SK-N-SH treated with all-trans-retinoic acid at 6 μM for 48 hours (cell line): Measurements from ENCODE around the gene CLTC.

Experiments used
- ATAC-seq: fragments of 200-7000 bp; cut with Tn5 transposase; 3 replicates; pipeline ENCODE4 v1.9.1; 2020; ENCODE audit warnings: mild to moderate bottlenecking, moderate library complexity
- BACH2 ChIP-seq: fragments of 250-450 bp; sonication (Bioruptor Pico); IDR thresholded peaks from 2 replicates; pipeline ENCODE4 v1.9.0; 2021; ENCODE audit warnings: mild to moderate bottlenecking, borderline replicate concordance
- CSDC2 ChIP-seq: fragments of 250-450 bp; sonication (Bioruptor Pico); IDR thresholded peaks from 2 replicates; pipeline ENCODE4 v1.5.0; 2020; ENCODE audit warnings: mild to moderate bottlenecking, moderate library complexity
- CSRNP3 ChIP-seq: fragments of 250-450 bp; sonication (Bioruptor Pico); IDR thresholded peaks from 2 replicates; pipeline ENCODE4 v1.5.1; 2021; ENCODE audit warnings: mild to moderate bottlenecking, moderate library complexity
- ESRRG ChIP-seq: fragments of 250-450 bp; sonication (Bioruptor Pico); IDR thresholded peaks from 2 replicates; pipeline ENCODE4 v1.6.1; 2021; ENCODE audit warnings: mild to moderate bottlenecking
- GLIS3 ChIP-seq: fragments of 250-450 bp; sonication (Bioruptor Pico); IDR thresholded peaks from 2 replicates; pipeline ENCODE4 v1.5.0; 2020; ENCODE audit warnings: mild to moderate bottlenecking, moderate library complexity
- ISL1 ChIP-seq: fragments of 250-450 bp; sonication (Bioruptor Pico); IDR thresholded peaks from 2 replicates; pipeline ENCODE4 v2.1.2; 2022; ENCODE audit warnings: mild to moderate bottlenecking, moderate library complexity
- OSR1 ChIP-seq: fragments of 250-450 bp; sonication (Bioruptor Pico); IDR thresholded peaks from 2 replicates; pipeline ENCODE4 v1.8.0; 2022; ENCODE audit warnings: moderate library complexity, mild to moderate bottlenecking, inconsistent platforms
- PATZ1 ChIP-seq: fragments of 250-450 bp; sonication (Bioruptor Pico); IDR thresholded peaks from 2 replicates; pipeline ENCODE4 v1.8.0; 2020; ENCODE audit warnings: mild to moderate bottlenecking, moderate library complexity, borderline replicate concordance
- POU6F1 ChIP-seq: fragments of 250-450 bp; sonication (Bioruptor Pico); IDR thresholded peaks from 2 replicates; pipeline ENCODE4 v1.8.0; 2021; ENCODE audit warnings: low read depth, mild to moderate bottlenecking, moderate library complexity, borderline replicate concordance
- PPARA ChIP-seq: fragments of 250-450 bp; sonication (Bioruptor Pico); IDR thresholded peaks from 2 replicates; pipeline ENCODE4 v1.5.0; 2020; ENCODE audit warnings: mild to moderate bottlenecking, borderline replicate concordance
- SNAI2 ChIP-seq: fragments of 250-450 bp; sonication (Bioruptor Pico); IDR thresholded peaks from 2 replicates; pipeline ENCODE4 v1.5.0; 2020; ENCODE audit warnings: mild to moderate bottlenecking, moderate library complexity
- TCF4 ChIP-seq: fragments of 250-450 bp; sonication (Bioruptor Pico); IDR thresholded peaks from 2 replicates; pipeline ENCODE4 v1.8.0; 2021; ENCODE audit warnings: mild to moderate bottlenecking, moderate library complexity, borderline replicate concordance
- TOX ChIP-seq: fragments of 250-450 bp; sonication (Bioruptor Pico); IDR thresholded peaks from 2 replicates; pipeline ENCODE4 v1.8.0; 2021; ENCODE audit warnings: mild to moderate bottlenecking, moderate library complexity, borderline replicate concordance
- TSHZ2 ChIP-seq: fragments of 250-450 bp; sonication (Bioruptor Pico); IDR thresholded peaks from 2 replicates; pipeline ENCODE4 v1.5.0; 2020; ENCODE audit warnings: mild to moderate bottlenecking, moderate library complexity
- ZFP3 ChIP-seq: fragments of 250-450 bp; sonication (Bioruptor Pico); IDR thresholded peaks from 2 replicates; pipeline ENCODE4 v1.5.0; 2020; ENCODE audit warnings: mild to moderate bottlenecking, moderate library complexity
- ZFP30 ChIP-seq: fragments of 450-650 bp; formaldehyde crosslinking; IDR thresholded peaks from 2 replicates; pipeline ENCODE4 v1.5.0; 2022; ENCODE audit warnings: mild to moderate bottlenecking, moderate library complexity
- ZNF565 ChIP-seq: fragments of 450-650 bp; formaldehyde crosslinking; conservative IDR thresholded peaks from 2 replicates; pipeline ENCODE4 v1.5.0; 2020; ENCODE audit warnings: low read depth, mild to moderate bottlenecking, moderate library complexity
- ZNF70 ChIP-seq: fragments of 450-650 bp; formaldehyde crosslinking; IDR thresholded peaks from 2 replicates; pipeline ENCODE4 v1.5.0; 2020; ENCODE audit warnings: mild to moderate bottlenecking, moderate library complexity
- ZNF8 ChIP-seq: fragments of 450-650 bp; formaldehyde crosslinking; IDR thresholded peaks from 2 replicates; pipeline ENCODE4 v1.5.0; 2020; ENCODE audit warnings: mild to moderate bottlenecking, moderate library complexity

Gene CLTC

DNA sequence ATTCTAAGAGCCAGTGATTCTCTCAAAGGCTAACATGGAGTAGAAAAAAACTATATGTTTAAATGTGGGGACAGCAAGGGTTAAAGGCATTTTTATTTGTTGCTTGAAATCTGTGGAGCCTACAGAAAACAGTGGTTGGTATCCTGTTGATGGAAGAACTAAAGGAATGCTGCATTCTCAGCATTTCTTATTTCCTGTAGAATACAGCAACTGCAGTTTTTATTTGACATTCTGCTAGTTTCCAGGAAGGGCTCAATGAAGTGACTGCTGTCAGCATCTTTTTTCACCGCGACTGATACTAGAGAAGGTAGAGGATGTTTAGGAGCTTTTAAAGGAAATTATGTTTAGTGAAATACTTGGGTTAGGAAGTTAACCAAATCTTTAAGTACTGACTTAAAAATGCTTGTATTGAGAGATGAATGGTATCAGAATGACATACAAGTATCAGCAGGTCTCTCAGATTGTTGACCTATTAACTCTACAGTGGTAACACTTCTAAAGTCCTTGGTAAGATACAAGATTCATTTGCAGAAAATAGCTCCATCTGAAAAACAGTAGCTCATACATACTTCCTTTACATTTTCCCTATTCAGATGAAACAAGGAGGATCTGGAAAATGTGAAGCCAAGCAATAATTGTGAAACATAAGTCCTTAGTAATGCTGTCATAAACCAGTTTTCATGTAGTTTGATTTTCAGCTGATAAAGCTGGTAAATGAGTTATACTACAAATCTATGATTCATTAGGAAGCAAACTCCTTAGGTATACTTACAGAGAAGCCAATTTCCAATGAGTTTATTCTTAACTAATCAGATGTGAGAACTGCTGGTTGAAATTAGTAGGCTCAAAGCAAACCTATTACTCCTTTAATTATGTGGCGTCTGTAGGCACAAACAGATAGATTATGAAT lies 15.2 kb downstream of the CLTC start:
- peak; percentile 43; the same call in 1 of the 2 replicates for TF ChIP-seq ISL1
- TF ChIP-seq TCF4 (CRISPR knock-in tag): no peak
- ATAC-seq: peak; percentile 76

DNA sequence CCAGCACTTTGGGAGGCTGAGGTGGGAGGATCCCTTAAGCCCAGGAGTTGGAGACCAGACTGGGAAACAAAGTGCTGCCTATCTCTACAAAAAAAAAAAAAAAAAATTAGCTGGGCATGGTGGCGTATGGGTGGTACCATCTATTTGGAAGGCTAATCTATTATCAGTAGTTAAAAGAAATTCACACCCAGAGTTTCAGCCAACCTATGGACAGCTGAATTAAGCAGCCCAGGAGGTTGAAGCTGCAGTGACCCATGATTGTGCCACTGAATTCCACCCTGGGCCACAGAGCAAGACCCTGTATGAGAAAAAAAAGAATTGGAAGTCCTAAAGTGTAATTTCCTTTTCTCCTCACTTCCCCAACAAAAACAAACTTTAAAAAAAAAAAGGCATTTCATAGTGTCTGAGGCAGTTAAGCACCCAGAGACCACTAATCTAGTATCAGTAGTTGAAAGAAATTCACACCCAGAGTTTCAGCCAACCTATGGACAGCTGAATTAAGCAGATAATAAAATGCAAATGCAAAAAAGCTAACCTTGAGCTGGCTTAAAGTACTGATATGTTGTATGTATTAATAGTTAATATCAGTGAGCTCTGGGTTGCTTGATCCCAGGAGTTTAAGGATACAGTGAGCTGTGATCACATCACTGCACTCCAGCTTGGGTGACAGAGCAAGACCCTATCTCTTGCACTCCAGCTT lies 18.1 kb downstream of the CLTC start:
- no peak for TF ChIP-seq TSHZ2 (CRISPR knock-in tag)
- TF ChIP-seq SNAI2: no peak
- TF ChIP-seq ESRRG (CRISPR knock-in tag): no peak
- TF ChIP-seq ZNF565: no peak
- TF ChIP-seq ZNF70 (CRISPR knock-in tag): no peak
- no peak for TF ChIP-seq PPARA (CRISPR knock-in tag)
- TF ChIP-seq CSRNP3 (CRISPR knock-in tag): no peak
- TF ChIP-seq ZFP30 (CRISPR knock-in tag): no peak
- no peak for TF ChIP-seq OSR1 (CRISPR knock-in tag)
- no peak for TF ChIP-seq TCF4 (CRISPR knock-in tag)
- no peak for TF ChIP-seq POU6F1 (CRISPR knock-in tag)
- TF ChIP-seq GLIS3 (CRISPR knock-in tag): no peak
- no peak for TF ChIP-seq PATZ1
- no peak for TF ChIP-seq TOX
- ATAC-seq: no peak

GRCh38 chr17:59638553-59638952 lies 18.9 kb downstream of the CLTC start:
- TF ChIP-seq GLIS3 (CRISPR knock-in tag) (no peak), POU6F1 (CRISPR knock-in tag) (no peak), BACH2 (no peak), CSDC2 (CRISPR knock-in tag) (no peak), ZNF8 (no peak), ZNF565 (no peak), OSR1 (CRISPR knock-in tag) (no peak), ZFP3 (CRISPR knock-in tag) (no peak), ISL1 (no peak)
- no peak for ATAC-seq
